GM18517 (cell line): Measurements from ENCODE around the gene ARID3C.

Experiments
- ATAC-seq: cut with Tn5 transposase; IDR thresholded peaks from one replicate; pipeline ENCODE4 v1.9.1; 2021; ENCODE audit warnings: mild to moderate bottlenecking, moderate library complexity; ENCODE audit not compliant: unreplicated experiment

ARID3C gene

DNA sequence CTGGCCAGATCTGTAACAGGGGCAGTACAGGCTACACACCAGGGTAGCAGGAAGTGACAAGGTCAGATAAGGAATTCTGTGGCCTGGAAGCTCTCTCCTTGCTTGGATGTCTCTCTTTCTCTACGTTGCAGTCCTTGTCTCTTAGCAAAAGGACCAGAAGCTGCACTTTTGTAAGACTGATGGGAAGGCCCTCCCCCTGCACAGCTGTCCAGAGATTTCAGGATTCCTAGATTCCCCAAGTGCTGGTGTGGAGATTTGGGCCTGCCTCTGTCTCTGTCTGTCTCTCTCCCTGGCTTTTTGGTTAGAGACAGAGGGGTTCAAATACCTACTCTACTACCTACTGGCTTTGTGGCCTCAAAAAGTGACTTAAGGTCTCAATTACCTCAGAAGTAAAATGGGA is 29.3 kb downstream of the ARID3C start:
- no peak for ATAC-seq

DNA sequence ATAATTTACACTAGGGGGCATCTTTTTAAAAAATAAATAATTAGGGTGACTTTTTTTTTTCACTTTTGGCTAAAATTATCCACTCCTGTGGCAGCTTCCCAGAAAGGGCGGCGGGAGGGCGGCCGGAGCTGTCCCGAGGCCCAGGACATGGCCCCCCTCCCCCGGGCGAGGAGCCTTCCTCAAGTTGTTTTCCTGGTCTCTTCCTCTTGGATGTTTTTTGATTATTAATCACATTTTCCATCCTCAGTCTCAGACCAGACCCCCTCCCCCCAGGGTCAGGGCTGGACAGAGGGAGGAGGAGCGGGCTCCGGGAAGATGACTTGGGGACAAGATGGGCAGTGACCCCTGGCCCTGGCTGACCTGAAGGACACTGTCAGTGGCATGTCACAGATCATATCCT is 34.7 kb downstream of the ARID3C start:
- no peak for ATAC-seq

DNA sequence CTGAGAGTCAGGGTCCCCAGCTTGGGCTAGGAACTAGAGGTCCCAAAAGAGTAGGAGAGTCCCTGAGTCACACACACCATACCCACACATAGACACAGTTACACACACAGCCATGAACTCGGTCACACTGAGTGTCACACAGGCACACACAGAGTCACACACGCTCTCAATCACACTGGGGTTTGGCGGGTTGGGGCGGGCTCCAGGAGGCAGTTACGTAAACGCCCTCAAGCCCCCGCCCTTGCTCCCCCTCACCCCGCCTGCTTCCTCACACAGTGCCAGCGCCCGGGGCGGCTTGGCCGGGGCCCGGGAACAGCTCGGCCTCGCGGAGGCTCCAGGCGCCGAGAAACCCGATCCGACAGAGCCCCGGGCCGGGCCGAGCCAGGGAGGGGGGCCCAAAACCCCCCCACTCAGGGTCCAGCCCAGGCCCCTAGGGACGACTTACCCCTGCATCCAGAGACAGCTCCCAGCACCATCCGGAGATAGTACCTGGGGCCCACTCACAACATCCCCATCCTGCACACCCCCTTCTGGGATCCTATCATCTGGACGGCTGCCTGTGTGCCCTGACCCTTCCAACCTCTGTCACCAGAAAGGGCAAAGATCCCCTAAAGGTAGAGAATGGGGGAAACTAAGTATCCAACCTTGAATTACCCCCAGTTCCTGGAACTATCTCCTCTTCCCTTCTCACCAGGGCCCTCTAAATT is 35.8 kb downstream of the ARID3C start:
- ATAC-seq = no peak

DNA sequence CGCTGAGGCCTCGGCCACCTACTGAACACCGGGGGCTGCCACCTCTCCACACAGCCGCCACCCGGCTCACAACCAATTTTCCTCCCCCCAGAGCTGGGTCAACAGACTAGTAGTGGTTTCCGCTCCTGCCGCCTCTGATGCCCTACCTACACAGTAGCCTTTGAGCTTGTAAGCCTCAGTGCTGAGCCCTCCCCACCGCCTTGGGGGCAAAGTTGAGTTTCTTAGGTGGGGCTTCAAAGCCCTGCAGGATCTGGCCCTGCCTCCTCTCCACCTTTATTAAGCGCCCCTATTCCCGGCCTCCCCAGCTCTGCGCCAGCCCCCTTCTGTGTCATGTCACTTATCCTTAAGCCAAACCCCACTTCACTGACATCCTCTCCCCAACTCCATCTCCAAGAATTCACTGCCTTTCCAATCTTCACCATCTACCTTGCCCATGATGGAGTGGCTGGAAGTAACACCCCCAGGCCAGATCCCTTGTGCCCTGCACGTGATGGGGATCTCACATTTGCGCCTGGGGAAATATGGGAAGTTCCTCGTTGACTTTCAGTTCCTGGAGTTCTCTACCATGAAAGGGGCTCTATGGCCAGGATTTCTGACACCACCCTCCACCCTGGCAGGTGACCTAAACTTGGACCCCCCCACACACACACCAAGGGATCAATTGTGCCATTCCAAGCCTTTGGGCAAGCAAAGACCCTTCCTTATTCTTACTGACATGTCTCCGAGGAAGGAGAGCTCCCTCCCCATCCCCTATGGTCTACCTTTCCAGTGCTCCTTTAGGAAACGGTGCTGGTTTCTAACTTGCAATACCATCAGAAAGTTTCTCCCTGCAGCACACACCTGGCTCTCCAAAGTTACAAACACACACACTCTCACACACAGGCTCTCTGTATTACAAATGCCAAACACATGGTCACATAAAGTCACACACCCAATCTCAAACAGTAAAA is 36.7 kb downstream of the ARID3C start:
- no peak for ATAC-seq

DNA sequence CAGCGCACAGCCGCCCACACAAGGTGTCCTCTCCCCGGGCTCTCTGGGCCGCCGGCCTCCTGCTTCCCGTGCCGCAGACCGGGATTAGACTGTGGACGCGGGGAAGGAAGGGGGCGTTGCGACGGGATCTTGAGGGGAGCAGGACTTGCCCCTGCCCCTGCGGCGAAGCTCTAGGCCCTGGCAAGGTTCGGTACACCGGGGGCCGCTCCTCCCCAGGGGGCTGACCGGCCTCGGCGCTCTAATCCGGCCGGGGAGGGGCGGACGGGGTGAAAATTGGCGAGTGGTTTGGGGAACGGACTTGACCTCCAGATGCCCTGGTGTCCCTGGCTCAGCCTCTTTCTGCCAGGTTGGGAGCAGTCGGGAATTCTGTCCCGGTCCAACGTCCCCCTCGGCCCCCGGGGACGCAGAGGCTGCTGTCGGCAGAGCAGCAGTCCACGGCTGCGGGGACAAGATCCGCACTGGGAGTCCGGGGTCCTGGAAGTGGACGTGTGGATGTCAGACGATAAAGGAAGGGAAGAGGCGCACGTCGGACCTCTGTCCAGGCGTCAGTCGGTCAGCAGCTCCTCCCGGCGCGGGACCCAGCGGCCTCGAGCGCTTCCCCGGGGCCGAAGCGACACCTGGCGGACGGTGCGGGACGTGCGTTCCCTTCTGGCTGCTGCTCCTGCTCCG is 37.5 kb downstream of the ARID3C start:
- no peak for ATAC-seq

DNA sequence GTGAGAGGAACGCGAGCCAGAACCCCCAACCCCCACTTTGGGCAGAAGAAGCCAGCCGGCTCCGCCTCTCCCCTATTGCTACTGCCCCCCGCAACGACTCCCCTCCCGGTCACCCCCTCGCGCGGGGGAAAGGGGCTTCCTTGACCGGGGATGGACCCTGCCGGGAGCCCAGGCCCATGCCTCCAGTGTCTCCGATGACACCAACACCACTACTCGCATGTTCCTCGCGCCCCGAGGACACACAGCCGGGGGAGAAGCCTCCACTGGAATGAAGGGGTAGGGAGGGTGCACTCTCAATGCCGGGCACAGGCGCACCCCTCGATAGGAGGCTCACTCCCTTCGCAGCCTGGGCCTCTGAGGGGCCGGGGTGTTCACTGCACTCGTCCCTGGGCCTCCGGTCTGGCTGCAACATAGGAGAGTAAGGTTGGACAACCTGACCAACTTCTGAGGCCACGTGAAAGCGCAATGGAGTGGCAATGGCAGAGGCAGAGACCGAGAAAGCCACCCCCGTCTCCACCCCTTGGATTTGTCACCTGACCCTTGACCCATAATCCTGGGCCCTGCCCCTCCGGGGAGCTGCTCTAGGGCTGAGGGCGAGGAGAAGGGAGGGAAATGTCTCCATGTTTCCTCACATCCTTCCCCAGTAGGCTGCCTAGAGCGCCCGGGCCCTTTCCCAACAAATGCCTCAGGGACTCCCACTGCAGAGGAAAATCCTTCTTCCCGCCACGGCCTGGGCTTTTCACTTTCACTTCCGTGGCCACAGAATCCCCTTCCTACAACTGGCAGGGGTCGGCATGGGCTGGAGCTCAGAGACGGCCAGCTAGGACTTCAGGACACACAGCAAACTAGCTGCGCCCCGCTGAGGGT is 38.3 kb downstream of the ARID3C start:
- ATAC-seq = no peak

DNA sequence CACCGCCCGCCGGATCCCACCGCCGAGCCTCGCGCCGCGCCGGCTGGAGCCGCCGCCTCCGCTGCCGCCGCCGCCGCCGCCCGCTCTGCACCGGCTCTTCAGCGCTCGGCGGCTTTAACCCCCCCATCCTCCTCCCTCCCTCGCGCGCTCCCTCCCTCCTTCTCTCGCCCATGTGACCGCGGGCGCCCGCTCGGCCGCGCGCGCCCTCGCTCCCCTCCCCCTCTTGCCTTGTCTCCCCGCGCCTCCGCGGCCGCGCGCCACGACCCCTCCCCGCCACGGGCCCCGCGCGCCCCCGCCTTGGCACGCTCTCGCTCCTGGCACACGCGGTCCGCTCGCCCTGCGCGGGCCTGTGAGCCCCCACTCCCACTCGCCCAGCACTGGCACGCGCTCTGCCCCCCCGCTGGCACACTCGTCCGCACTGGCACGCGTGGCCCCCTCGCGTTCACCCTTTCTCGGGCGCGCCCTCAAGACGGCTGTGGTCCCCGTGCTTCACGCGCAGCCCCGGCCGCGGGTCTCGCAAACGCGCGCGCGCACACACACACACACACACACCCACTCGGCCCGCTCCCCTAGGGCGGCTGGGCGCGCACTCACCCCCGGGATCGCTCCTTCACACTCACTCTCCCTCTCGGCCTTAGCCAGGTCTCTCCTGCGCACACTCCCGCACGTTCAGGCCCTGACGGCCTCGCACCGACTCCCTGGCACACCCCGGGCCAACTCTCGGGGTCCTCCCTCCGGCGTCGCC is 39.1 kb downstream of the ARID3C start, which contains the start of gene CNTFR:
CNTFR (minus strand) TSS at position 89 of the 745 bp plus-strand sequence. CDS start 20,743 bp downstream, outside the sequence.
- ATAC-seq = no peak

DNA sequence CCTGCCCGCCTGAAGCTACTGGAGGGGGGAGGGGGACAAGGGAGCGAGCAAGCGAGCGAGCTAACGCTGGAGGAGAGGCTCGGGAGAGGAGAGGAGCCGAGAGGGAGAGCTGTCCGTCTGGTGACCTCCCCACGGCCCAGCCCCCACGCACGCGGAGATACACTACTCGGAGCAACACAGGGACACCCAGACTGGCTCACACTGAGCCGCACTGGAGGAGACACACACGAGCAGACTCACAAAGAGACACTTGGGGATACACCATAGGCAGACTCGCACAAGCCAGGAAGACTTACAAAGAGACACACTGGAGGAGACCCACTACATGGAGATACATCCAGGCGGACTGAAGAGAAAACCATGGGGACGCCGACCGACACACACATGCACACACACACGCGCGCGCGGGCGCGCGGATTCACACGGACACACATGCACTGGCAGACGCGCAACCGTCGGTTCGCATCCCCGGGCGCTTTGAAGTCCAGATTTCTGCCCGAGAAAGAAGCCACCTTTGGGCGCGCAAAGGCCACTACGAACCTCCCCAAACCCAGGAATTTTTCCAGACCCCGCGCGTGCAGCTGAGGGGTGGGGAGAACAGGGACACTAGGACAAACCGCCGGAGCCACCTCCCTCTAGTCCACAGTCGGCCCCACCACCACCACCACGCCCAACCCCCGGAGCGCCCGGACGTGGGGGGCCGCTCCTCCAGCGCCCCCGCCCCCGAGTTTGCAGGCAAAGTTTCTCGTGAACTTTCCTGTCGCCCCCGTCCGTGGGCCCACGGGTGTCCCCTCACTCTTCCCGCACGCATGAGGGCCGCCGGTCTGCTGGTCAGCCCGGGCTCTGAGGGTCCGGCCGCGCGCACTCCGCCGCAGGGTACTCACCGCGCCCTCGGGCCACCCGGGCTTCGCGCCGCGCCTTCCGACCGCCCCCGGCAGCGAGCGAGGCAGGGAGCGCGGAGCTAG is 39.9 kb downstream of the ARID3C start:
- ATAC-seq = no peak

DNA sequence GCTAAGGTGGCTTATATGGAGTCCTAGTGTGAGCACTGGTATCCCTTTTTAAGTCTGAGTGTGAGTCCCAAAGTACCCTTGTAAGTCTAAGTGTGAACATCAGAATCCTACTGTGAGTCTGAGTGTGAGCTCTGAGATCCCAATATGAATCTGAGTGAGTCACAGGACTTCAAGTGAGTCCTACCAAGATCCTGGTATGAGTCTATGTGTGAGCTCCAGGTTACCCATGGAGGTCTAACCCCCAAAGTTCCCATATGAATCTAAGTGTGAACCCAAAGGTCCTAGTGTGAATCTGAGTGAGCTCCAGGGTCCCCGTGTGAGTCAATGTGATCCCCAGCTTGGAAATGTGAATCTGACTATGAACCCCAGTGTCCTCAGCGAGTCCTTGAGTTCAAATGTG is 41.6 kb downstream of the ARID3C start:
- ATAC-seq = no peak

DNA sequence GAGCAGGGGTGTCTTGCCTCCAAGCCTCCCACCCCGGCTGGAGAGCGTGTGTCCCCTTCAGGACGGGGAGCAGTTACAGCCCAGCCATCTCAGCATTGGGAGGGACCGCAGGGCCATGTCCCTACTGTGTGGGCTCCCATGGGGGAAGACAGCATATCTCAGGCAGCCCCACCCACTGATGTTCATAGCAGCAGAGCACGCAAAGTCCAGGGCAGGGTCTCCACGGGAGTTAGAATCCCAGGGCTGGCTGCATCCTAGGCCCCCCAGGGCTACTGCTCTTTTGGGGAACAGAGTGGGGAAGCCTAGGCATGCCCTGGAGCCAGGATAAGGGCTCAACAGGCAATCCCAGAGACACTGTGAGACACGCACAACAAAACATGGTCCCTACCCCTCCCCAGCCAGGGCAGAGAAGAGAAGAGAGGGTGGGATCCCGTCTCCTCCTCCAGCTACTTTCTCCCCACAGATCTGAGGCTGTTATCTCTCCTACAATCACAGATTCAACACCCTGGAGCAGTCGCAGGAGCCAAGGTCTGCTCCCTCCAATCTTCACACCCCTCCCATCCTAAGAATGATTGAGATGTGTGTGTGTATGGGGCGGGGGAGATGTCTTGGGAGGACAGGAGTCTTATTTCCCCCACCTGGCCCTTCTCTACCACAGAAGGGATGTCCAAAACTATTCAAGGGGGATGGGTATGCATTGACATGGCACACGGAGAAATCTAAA is 42.8 kb downstream of the ARID3C start:
- ATAC-seq = no peak

DNA sequence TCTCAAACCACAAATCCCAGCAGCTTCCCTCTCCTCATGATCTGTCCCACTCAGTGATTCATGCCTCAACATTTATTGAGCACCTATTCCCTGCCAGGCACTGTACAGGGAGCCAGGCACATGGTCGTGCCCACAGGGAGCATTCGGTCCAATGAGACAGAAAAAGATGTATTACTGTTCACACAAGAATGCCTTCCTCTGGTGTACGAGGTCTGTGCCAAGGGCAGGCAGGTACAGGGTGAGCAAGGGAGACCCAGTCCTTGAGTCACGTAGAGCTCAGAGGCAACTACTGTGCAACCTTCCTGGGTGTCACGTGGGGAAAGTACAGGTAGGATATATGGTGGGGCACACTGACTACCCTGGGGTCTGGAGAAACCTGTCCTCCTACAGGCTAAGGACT is 43.9 kb downstream of the ARID3C start:
- no peak for ATAC-seq

DNA sequence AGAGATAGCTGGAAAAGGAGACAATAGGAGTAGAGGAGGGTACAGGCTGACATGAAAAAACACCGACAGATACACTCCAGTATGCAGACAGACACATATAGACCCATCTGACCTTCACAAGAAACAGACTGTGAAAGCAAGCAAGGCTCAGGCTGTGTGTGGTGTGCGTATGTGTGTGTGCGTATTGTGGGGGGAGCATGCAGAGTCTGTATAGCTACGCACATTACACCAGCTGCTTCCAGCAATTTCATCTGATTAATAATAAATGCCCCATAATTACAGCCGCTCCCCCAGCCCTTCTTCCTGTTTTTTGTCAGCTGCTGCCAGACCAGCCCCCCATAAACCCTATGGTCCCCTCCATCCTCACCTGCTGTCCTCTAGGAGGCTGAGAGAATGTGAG is 46.1 kb downstream of the ARID3C start:
- no peak for ATAC-seq

DNA sequence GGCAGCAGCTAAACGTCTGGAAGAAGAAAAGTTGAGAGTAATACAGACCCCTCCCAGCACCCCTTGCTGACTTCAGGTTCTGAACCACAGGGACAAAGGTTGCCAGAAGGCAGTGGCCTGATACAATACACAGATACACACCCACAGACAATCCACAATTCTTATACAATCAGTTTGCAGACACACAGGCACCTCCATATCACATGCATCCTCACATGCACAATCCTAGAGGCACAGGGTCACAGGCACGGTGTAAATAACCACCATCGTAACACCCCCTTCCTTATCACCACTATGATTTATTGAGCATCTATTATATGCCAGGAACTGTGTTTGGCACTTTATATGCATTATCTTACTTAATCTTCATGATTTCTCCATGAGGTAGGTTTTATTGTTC is 47.5 kb downstream of the ARID3C start:
- ATAC-seq = no peak

DNA sequence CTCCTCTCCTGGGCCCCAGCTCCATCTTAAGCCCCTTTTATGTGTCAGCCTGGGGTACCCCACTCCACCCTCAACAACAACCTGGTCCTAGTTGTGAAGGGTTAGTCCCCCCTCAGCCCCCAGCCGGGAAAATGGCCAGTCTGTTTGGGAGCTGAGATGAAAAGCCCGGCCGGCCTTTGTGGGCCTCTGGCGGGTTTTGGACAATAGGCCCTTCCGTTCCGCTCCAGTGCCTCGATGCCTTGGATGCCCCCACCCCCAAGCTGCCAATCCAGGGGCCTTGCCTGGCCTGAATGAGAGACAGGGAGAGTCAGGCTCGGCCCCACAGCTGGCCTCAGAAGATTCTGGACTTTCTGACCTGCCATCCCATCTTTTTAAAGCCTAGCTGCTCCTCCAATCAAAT is 48.5 kb downstream of the ARID3C start:
- no peak for ATAC-seq

DNA sequence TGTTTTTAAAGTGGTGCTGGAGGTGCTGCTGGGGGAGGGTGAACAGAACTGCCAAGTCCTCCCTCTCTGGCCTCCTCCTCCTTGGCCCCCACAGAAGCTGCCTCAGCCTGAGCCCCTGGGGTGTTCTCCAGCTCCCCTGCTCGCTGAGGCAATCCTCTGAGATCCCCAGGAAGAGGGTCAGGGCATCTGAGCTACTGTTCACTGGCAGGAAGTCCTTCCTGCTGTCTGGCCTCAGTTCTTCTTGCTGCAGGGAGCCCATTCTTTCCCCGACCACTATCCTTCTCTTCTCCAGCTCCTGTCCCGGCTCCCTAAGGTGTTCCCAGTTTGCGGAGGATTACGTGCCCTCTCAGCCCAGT is 49.1 kb downstream of the ARID3C start:
- no peak for ATAC-seq

DNA sequence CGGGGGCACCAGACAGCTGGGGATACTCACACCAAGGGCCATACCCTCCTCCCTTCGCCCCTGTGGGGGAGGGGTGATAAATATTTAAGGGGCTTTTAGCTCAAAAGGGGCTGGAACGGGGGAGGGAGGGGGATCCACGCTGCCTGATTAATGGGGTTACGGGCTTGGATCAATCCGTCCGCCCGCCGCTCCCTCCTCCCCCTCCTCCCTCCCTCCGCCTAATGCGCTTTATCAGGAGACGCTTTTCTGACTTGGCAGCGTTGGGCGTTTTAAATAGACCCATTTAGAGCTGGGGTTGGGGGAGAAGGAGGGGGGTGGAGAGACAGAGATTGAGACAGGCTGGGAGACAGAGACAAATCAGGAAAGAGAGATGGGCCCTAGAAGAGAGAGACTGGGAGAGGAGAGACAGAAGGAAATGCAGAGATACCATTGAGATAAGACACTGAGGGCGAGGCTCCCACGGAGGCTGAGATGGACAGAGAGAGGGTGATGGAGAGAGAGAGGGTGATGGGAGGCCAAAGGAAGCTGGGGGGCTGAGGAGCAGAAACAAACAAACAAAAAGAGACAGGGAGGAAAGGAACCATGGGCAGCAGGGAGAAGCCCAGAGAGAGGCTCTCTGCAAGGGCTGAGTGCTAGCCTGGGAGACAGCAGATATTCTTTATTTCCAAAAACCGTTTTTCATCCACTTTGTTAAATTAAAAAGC is 49.6 kb downstream of the ARID3C start:
- ATAC-seq = no peak

DNA sequence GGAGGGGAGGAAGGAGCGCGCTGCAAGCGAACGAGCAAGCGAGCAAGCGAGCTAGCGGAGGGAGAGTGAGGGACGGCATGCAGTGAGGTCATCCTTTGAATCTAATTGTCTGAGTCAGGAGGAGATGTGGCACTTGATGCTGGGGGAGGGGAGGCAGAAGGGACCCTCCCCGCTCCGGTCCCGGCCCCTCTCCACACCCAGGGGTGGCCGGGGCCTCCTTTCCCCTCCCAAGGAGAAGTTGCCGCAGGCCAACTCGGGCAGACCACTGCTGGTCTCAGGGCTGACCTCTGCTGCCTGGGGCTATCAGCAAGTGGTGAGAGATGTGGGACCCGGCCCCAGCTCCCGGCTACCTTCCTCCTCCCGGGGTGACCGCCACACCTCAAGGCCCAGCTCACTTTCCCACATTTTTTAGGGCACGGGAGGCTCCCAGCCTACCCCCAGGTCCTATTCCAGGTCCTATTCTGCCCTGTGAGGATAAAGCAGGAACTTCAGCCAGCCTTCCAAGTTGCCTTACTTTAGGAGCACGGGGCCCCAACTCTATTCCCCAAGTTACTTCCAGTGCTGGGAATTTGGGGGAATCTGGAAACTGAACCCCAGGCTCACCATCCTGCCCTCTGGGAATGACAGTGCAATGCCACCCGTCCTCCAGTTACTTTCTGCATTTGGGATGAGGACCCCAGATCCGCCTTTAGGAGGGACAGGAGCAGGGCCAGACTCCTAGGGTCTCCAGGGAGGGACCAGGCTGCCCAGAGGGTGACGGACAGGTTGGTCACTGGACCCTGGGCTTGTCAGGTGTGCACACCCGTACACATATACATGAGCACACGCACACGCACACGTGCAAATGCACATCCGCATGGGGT is 50.4 kb downstream of the ARID3C start:
- no peak for ATAC-seq
